ENCODE data around the gene DNLZ.

DNA sequence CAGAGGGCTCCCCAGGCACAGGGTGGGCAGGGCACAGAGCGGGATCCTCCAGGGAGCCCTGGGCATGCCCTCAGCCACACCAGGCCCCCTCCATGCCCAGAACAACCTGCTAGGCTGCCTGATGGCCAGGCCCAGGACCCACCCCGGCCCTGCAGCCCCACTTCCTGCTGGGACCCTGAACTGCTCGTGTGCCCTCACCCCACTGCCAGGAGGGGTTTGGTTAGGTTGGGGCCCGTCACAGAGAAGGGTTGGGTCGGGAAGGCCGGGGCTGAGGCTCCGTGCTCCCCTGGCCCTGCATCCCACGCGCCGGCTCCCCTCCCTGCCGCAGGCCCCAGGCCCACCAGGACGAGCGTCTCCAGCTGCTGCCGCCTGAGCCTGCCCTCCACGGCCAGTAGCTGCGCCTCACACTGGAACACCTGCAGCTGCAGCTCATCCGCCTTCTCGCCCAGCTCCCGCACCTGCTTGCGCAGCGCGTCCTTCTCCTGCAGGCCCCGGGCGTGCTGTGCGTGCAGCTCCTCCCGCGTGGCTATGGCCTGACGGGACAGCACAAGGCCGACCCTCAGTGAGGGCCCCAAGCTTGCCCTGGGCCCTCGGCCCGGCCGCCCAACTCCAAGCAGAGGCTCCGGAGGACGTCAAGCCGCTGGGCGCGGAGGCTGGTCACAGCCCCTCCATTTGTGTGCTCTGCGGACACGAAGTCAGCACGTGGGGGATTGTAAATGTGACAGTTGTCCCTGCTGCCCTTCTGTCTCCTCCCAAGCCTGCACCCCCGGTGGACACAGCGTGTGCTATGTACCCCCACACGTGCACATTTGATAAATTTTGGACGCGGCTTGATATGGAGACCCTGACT, 4.0 kb upstream of the DNLZ start:
- TF ChIP-seq YY1 (IDR thresholded peaks at IDR 0.05; ENCODE audit: insufficient read depth, insufficient read length) (no peak), ZNF274 (IDR thresholded peaks at IDR 0.05; ENCODE audit: low read depth, low read length) (no peak), SUZ12 (IDR thresholded peaks at IDR 0.05; ENCODE audit: extremely low read depth, insufficient read depth, insufficient read length) (no peak)
